NB4 (cell line): ENCODE results near the gene SYTL2.
"Not testable (repeated sequence)": the region's sequence is repeated elsewhere in the genome, so short reads cannot be mapped to it uniquely, and the experiment has no call there.

Experiments
- DNase-seq: peaks from one replicate; pipeline ENCODE4 v3.0.0; 2010; ENCODE audit warnings: low read depth
- H3K4me3 ChIP-seq: one replicate; pipeline ENCODE4 v1.5.1; 2011; ENCODE audit warnings: mild to moderate bottlenecking, low read depth, low read length, moderate library complexity
- MYC ChIP-seq: IDR thresholded peaks from 2 replicates; pipeline ENCODE4 v1.6.1; 2011; ENCODE audit warnings: low read depth, low read length
- POLR2A ChIP-seq: IDR thresholded peaks from 2 replicates; pipeline ENCODE4 v1.6.1; 2011; ENCODE audit warnings: mild to moderate bottlenecking; ENCODE audit not compliant: insufficient read length; ENCODE audit errors: extremely low read depth
- TF ChIP-seq, protein P1 (sequence below): IDR thresholded peaks from 2 replicates; pipeline ENCODE4 v1.6.1; 2011; ENCODE audit warnings: low read depth, low read length
- TF ChIP-seq, protein P2 (sequence below): IDR thresholded peaks from one replicate; pipeline ENCODE4 v1.5.1; 2012; ENCODE audit warnings: low read depth, low read length

The SYTL2 gene

DNA sequence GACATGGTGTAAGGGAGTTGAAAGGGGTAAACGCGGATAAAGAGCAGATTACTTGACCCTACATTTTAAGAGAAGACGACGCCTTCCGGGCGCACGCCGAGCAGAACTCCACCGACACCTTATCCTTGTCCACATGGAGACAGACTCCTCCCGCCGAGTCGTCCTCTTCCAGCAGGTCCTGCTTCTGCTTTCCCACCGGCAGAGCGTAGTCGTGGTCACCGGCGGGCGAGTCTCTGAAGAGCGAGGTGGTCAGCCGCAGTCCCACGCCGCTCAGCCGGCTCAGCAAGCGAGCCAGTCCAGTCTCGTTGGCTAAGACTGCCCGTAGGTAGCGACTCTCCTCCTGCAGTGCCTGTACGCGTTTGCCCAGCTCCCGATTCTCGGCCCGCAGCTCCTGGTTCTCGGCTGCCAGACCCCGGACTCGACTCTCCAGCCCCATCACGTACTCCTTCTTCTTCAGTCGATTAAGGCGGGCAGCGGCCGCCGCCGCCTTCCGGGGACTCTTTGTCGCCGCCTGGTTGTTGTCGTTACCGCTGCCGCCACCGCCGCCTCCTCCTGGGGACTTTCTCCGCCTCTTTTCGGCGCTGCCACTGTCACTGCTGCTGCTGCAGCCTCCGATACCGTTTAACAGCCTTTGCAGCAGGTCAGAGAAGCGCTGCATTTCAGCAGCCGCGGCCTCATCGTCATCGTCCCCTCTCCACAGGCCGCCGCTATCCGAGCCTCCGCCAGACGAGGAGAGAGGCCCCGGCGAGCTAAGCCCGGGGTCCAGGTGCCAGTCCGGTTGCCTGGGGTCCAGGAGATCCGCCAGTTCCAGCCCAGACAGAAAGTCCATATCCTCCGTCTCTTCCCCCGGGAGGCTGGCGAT, 147.0 kb downstream of the SYTL2 start:
- peak; percentile 92 for DNase-seq
- peak overlapping the region; percentile 80 for H3K4me3 ChIP-seq
- peak; percentile 36 for TF ChIP-seq POLR2A
- TF ChIP-seq, protein P1, sequence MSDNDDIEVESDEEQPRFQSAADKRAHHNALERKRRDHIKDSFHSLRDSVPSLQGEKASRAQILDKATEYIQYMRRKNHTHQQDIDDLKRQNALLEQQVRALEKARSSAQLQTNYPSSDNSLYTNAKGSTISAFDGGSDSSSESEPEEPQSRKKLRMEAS: peak; percentile 58
- peak; percentile 29; the same call in 1 of the 2 replicates for TF ChIP-seq MYC
- TF ChIP-seq, protein P2, sequence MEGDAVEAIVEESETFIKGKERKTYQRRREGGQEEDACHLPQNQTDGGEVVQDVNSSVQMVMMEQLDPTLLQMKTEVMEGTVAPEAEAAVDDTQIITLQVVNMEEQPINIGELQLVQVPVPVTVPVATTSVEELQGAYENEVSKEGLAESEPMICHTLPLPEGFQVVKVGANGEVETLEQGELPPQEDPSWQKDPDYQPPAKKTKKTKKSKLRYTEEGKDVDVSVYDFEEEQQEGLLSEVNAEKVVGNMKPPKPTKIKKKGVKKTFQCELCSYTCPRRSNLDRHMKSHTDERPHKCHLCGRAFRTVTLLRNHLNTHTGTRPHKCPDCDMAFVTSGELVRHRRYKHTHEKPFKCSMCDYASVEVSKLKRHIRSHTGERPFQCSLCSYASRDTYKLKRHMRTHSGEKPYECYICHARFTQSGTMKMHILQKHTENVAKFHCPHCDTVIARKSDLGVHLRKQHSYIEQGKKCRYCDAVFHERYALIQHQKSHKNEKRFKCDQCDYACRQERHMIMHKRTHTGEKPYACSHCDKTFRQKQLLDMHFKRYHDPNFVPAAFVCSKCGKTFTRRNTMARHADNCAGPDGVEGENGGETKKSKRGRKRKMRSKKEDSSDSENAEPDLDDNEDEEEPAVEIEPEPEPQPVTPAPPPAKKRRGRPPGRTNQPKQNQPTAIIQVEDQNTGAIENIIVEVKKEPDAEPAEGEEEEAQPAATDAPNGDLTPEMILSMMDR: peak; percentile 40

DNA sequence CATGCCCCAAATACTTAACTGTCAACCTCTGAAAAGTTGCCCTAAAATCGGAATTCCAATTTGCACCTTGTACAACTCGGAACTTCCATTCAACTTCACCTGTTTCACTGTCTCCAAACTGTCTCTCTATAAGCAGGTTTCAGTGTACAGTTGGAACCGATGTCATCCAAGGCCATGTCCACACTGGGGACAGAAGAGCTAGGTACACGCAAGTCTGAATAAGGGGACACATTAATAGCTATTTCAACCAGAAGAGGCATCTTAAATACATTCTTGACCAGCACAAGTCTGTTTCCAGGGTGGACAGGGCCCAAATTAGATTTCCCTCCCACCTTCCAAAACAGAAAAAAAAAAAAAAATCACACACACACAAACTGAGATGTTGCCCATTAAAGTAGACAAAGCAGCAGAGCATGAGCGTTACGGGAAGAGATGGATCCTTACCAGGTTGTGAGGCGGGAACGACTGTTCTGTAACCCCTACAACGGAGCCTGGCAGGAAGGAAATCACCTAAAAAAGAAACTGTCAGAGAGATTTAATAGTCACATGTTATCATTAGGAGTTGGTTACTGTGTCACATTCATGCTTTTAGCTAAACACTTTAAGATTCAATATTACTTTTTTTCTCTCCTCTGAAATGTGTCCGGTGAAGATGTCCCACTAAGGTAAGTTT, 147.7 kb downstream of the SYTL2 start:
- H3K4me3 ChIP-seq: peak overlapping the region; percentile 80
- no peak for TF ChIP-seq MYC
- TF ChIP-seq, protein P2: no peak
- TF ChIP-seq POLR2A: no peak
- TF ChIP-seq, protein P1: no peak
- peak; percentile 43 for DNase-seq

DNA sequence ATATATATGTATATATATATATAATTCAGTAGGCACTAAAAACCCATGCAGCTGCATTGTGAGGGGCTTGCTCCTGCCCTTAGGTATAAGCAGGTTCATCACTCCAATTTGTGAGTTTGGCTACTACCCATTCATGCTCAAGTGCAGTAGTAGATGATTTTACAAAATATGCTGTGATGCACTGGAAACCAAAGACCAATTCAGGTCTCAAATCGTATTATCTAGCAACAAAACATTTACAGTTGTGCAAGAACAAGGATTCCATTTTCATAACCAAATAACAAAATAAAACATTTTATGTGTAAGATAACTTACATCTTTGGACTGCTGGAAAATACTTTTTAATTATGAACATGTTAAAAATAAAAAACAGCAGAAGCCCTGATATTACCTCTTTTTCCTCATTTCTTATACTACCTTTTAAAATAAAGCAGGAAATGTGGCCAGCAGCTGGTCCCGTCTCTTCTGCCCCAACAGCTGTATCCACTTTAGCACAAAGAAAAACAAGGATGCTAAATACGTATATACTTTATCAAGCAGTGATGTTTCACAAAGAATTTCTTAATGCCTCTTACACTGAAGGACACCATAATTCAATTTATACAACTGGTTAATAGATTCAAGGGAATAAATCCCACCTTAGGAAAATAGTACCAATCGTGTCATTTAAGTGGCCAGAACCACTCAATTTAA, 148.8 kb downstream of the SYTL2 start:
- peak overlapping the region; percentile 80 for H3K4me3 ChIP-seq
- TF ChIP-seq POLR2A: no peak
- DNase-seq: peak; percentile 29

DNA sequence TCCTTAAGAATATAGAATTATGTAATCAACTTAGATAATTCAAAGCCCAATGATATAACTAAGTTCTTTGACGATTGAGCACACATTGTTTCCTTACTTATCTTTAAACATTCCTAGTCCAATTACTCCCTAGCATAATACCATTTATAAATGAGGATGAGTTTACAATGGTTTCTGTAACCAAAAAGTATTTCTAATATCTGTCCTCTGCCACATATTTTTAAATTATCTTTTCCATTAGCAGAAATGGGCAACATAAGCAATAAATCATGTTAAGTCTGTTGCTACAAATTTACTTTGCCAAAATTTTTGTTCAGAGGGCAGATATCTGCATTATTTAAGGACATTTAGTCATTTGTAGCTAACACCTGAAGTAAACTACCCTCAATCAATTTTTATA, 152.8 kb downstream of the SYTL2 start:
- no peak for DNase-seq
- no peak for TF ChIP-seq MYC
- TF ChIP-seq, protein P2: no peak
- TF ChIP-seq, protein P1: no peak
- no peak overlapping the region for H3K4me3 ChIP-seq

DNA sequence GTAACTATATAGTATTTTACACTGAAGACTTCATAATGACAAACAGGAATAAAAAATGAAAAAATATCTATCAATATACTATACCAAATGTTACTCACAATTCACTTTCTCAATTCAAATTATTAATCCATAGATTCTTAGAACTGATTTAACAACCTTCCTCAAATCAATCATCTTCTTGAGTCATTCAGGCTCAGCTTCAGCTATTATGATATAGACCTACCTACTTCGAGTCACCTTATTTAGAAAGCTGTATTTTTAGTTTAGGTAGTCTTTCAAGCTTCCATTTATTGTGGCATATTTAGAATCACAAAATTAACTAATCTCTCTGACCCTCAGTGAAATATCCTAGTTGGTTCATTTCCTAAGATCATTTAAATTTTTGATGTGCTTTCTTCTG, 154.2 kb downstream of the SYTL2 start:
- no peak for DNase-seq
- TF ChIP-seq MYC: no peak
- TF ChIP-seq, protein P2: no peak
- TF ChIP-seq, protein P1: no peak
- no peak for TF ChIP-seq POLR2A
- no peak overlapping the region for H3K4me3 ChIP-seq

DNA sequence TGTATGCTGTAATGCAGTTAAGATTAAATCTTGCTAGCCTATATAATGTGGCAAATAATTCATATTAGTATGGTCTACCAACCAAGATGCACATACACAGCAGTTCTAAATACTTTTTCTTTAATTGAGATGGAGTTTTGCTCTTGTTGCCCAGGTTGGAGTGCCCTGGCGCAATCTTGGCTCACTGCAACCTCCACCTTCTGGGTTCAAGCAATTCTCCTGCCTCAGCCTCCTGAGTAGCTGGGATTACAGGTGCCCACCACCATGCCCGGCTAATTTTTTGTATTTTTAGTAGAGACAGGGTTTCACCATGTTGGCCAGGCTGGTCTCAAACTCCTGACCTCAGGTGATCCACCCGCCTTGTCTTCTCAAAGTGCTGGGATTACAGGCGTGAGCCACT, 156.6 kb downstream of the SYTL2 start:
- H3K4me3 ChIP-seq, DNase-seq: not testable (repeated sequence)
